A549 (cell line): Measurements from ENCODE around the gene ATXN2. TPM values are rescaled to one million over a fixed set of nuclear protein-coding genes. Genes with fewer than 3 reads are reported as not detected.

Experiments
- ATAC-seq, 2 experiments: fragments of 200-7000 bp in 1 of 2; fragments of >200 bp in 1 of 2; cut with Nextera tagmentation in 1 of 2; cut with Tn5 transposase in 1 of 2; 3 replicates each; pipeline versions ENCODE4 v1.8.0 to v1.9.1; 2018 to 2020; ENCODE audit warnings: mild to moderate bottlenecking in 1 of 2, moderate library complexity in 1 of 2
- CTCF ChIA-PET: fragments of 300-600 bp; sonication (Branson Sonifier 250); formaldehyde crosslinking; extraction: SDS; loops from one replicate; lab custom pipeline; 2021; ENCODE audit warnings: antibody characterized with exemption, inconsistent platforms; lab: Yijun Ruan, JAX
- POLR2A ChIA-PET: fragments of 350-600 bp; formaldehyde crosslinking; extraction: SDS; loops from one replicate; lab custom pipeline; 2021; ENCODE audit warnings: antibody characterized with exemption, inconsistent platforms; lab: Yijun Ruan, JAX
- DNase-seq, 2 experiments: peaks; one replicate each; pipeline versions ENCODE4 v3.0.0 to v3.0.0-alpha.2; 2011 to 2016; ENCODE audit warnings: low read depth in 1 of 2, low spot score in 1 of 2
- FAIRE-seq: peaks from 2 replicates; lab custom pipeline; 2011; peaks lifted over from hg19 to GRCh38; lab: Jason Lieb, UNC
- H3K27ac ChIP-seq, 2 experiments: fragments of >200 bp; sonication (Bioruptor Twin); formaldehyde crosslinking; 3 replicates each; pipeline ENCODE4 v1.5.1; 2016 to 2017
- H3K4me1 ChIP-seq: fragments of >200 bp; sonication (Bioruptor Twin); formaldehyde crosslinking; 3 replicates; pipeline ENCODE4 v1.6.1; 2016
- H3K4me2 ChIP-seq: fragments of >200 bp; sonication (Bioruptor Twin); formaldehyde crosslinking; 3 replicates; pipeline ENCODE4 v1.6.1; 2016
- H3K4me3 ChIP-seq: fragments of >200 bp; sonication (Bioruptor Twin); formaldehyde crosslinking; 3 replicates; pipeline ENCODE4 v1.5.1; 2016
- H3K9me3 ChIP-seq: fragments of >200 bp; sonication (Bioruptor Twin); formaldehyde crosslinking; 3 replicates; pipeline ENCODE4 v1.6.1; 2016
- BHLHE40 ChIP-seq: IDR thresholded peaks from 2 replicates; pipeline ENCODE4 v1.6.1; 2012; ENCODE audit warnings: low read depth, low read length, inconsistent platforms
- CHD2 ChIP-seq: fragments of 150-350 bp; IDR thresholded peaks from 2 replicates; pipeline ENCODE4 v1.6.1; 2014; ENCODE audit warnings: low read length; ENCODE audit not compliant: partially characterized antibody
- EHF ChIP-seq: fragments of 250-450 bp; sonication (Bioruptor Pico); IDR thresholded peaks from 2 replicates; pipeline ENCODE4 v1.5.0; 2020; ENCODE audit warnings: mild to moderate bottlenecking
- EHMT2 ChIP-seq: fragments of 200-600 bp; sonication (generic); IDR thresholded peaks from 2 replicates; pipeline ENCODE4 v1.6.1; 2016; ENCODE audit warnings: antibody characterized with exemption, low read depth, mild to moderate bottlenecking, moderate library complexity
- EP300 ChIP-seq, 2 experiments: fragments of >200 bp; sonication (Bioruptor Twin); formaldehyde crosslinking; IDR thresholded peaks; 2 replicates in 1 of 2; 3 replicates in 1 of 2; pipeline ENCODE4 v1.6.1; 2016 to 2017
- GATA3 ChIP-seq: IDR thresholded peaks from 2 replicates; pipeline ENCODE4 v1.6.1; 2012; ENCODE audit warnings: borderline replicate concordance
- HEYL ChIP-seq: fragments of 250-450 bp; sonication (Bioruptor Pico); IDR thresholded peaks from 2 replicates; pipeline ENCODE4 v1.8.0; 2021; ENCODE audit warnings: mild to moderate bottlenecking, moderate library complexity
- HOXA7 ChIP-seq: fragments of 250-450 bp; sonication (Bioruptor Pico); IDR thresholded peaks from 2 replicates; pipeline ENCODE4 v1.5.0; 2020; ENCODE audit warnings: mild to moderate bottlenecking, moderate library complexity
- KDM1A ChIP-seq: fragments of 200-600 bp; sonication (generic); IDR thresholded peaks from 2 replicates; pipeline ENCODE4 v1.6.1; 2016; ENCODE audit warnings: low read depth, mild to moderate bottlenecking
- NPAS2 ChIP-seq: fragments of 250-450 bp; sonication (Bioruptor Pico); IDR thresholded peaks from 2 replicates; pipeline ENCODE4 v1.8.0; 2022; ENCODE audit warnings: mild to moderate bottlenecking, moderate library complexity, borderline replicate concordance
- POLR2A ChIP-seq: IDR thresholded peaks from 2 replicates; pipeline ENCODE4 v1.6.1; 2012; ENCODE audit warnings: mild to moderate bottlenecking, low read length
- RAD21 ChIP-seq, 2 experiments: fragments of >200 bp in 1 of 2; sonication (Bioruptor Twin) in 1 of 2; formaldehyde crosslinking in 1 of 2; IDR thresholded peaks in 1 of 2; conservative IDR thresholded peaks in 1 of 2; 2 replicates in 1 of 2; 3 replicates in 1 of 2; pipeline ENCODE4 v1.6.1; 2012 to 2018; ENCODE audit warnings: inconsistent platforms in 1 of 2
- SMC3 ChIP-seq: fragments of >200 bp; sonication (Bioruptor Twin); formaldehyde crosslinking; IDR thresholded peaks from 3 replicates; pipeline ENCODE4 v1.6.1; 2018; ENCODE audit warnings: inconsistent platforms
- TP53 ChIP-seq: fragments of 250-450 bp; sonication (Bioruptor Pico); IDR thresholded peaks from 2 replicates; pipeline ENCODE4 v1.5.0; 2021; ENCODE audit warnings: mild to moderate bottlenecking, moderate library complexity
- USF2 ChIP-seq: fragments of 450-650 bp; IDR thresholded peaks from 2 replicates; pipeline ENCODE4 v1.6.1; 2014; ENCODE audit warnings: antibody characterized with exemption
- ZFP36 ChIP-seq: fragments of 450-650 bp; IDR thresholded peaks from 2 replicates; pipeline ENCODE4 v1.6.1; 2014; ENCODE audit warnings: borderline replicate concordance; ENCODE audit not compliant: partially characterized antibody
- ZNF302 ChIP-seq: fragments of 250-450 bp; sonication (Bioruptor Pico); IDR thresholded peaks from 2 replicates; pipeline ENCODE4 v1.9.0; 2021; ENCODE audit warnings: inconsistent platforms, mild to moderate bottlenecking, moderate library complexity
- WGBS: methylation state at CpG from one replicate; pipeline ENCODE4 v1.1.6; 2017; ENCODE audit errors: missing lambda C conversion rate; 5-methylcytosine and 5-hydroxymethylcytosine counted together
- polyA plus RNA-seq, 4 experiments: library from polyadenylated mRNA; depleted of rRNA in 3 of 4; stranded (reverse); fragments of >200 nt; fragmentation: RNase III in 1 of 4; extraction: RNeasy Plus Mini Kit Qiagen cat#74134 plus additional on column Dnase treatment in 1 of 4; gene quantifications; 2 replicates in 3 of 4; 3 replicates in 1 of 4; pipeline ENCODE4 v1.2.3, GENCODE V29; 2011 to 2017
- TF ChIP-seq, protein P1 (sequence below): fragments of 150-350 bp; IDR thresholded peaks from 2 replicates; pipeline ENCODE4 v1.6.1; 2014; ENCODE audit warnings: low read depth, mild to moderate bottlenecking, low read length
- TF ChIP-seq, protein P2 (sequence below): fragments of >200 bp; sonication (Bioruptor Twin); formaldehyde crosslinking; IDR thresholded peaks from 3 replicates; pipeline ENCODE4 v1.5.1; 2016

ATXN2 gene
- polyA plus RNA-seq, 2 of the 4 experiments (the other 2 are of a cell fraction): 24.8 to 30.6 TPM

GRCh38 chr12:111544032-111544431, 55.1 kb downstream of the ATXN2 start:
- CTCF ChIA-PET: interaction anchor here (0.7 to 1.0 kb wide), 2 partner anchors 14 to 15 kb away, joined by 3 to 4 read pairs; no protein-coding TSS in a partner anchor
- no peak for FAIRE-seq
- no peak overlapping the region for H3K27ac ChIP-seq
- H3K4me3 ChIP-seq: no peak overlapping the region
- ATAC-seq: no peak
- no peak overlapping the region for H3K4me2 ChIP-seq
- H3K9me3 ChIP-seq: no peaks in the 10 kb centered on the region
- TF ChIP-seq ZFP36: no peak
- no peak for TF ChIP-seq EHF
- TF ChIP-seq HOXA7 (CRISPR knock-in tag): no peak
- TF ChIP-seq EP300 (IDR thresholded peaks at IDR 0.05): no peak
- TF ChIP-seq RAD21 (conservative IDR thresholded peaks at IDR 0.05 in 1 of 2, IDR thresholded peaks at IDR 0.05 in 1 of 2): no peak
- TF ChIP-seq GATA3: no peak
- no peak for TF ChIP-seq ZNF302 (CRISPR knock-in tag)
- no peak for TF ChIP-seq EHMT2
- TF ChIP-seq, protein P1, sequence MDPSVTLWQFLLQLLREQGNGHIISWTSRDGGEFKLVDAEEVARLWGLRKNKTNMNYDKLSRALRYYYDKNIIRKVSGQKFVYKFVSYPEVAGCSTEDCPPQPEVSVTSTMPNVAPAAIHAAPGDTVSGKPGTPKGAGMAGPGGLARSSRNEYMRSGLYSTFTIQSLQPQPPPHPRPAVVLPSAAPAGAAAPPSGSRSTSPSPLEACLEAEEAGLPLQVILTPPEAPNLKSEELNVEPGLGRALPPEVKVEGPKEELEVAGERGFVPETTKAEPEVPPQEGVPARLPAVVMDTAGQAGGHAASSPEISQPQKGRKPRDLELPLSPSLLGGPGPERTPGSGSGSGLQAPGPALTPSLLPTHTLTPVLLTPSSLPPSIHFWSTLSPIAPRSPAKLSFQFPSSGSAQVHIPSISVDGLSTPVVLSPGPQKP: no peak
- no peak for TF ChIP-seq KDM1A
- TF ChIP-seq NPAS2 (CRISPR knock-in tag): no peak
- no peak for TF ChIP-seq USF2
- TF ChIP-seq TP53 (CRISPR knock-in tag): no peak
- no peak for TF ChIP-seq HEYL
- no peak for TF ChIP-seq BHLHE40
- TF ChIP-seq, all 56 proteins: peak for 0
- POLR2A ChIA-PET: no interaction called here
- no peak for DNase-seq
- H3K4me1 ChIP-seq: no peaks in the 10 kb centered on the region
- 96% methylated on average over 1 of the region's 1 CpG for WGBS

DNA sequence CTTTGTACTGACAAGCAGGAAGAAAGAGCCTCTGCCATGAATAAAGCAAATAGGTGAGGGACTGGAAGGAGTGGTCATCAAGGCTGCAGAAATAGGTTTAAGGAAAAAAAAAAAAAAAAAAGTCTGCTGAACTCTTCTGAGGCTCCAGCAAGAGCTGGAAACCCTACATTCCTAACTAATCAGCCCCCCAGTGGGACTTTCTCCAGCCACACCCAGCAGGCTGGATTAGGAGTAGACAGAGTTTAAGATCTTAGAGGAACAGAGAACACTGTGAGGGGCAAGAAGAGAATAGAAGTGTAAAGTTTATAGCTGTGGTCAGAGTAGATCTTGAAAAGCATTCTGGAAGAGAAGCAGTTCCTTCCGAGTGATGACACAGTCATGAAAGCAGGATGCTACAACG, 66.4 kb downstream of the ATXN2 start:
- WGBS: 84% methylated on average over 2 of the region's 2 CpGs
- Histone ChIP-seq H3K9me3 (no peaks in the 10 kb centered on the region), H3K4me3 (no peak overlapping the region)
- no peak for TF ChIP-seq EP300 (IDR thresholded peaks at IDR 0.05)
- TF ChIP-seq, all 56 proteins: peak for 0
- no peak for ATAC-seq
- DNase-seq: no peak
- ChIA-PET CTCF (interaction anchor here (2.6 kb wide), 1 partner anchor 136 kb away, joined by 10 read pairs; no protein-coding TSS in a partner anchor), POLR2A (interaction anchor here (0.6 kb wide), 1 partner anchor 81 kb away, joined by 5 read pairs; no protein-coding TSS in a partner anchor)
- FAIRE-seq: no peak
- Histone ChIP-seq H3K4me2 (no peak overlapping the region), H3K27ac (no peak overlapping the region), H3K4me1 (no peaks in the 10 kb centered on the region)

DNA sequence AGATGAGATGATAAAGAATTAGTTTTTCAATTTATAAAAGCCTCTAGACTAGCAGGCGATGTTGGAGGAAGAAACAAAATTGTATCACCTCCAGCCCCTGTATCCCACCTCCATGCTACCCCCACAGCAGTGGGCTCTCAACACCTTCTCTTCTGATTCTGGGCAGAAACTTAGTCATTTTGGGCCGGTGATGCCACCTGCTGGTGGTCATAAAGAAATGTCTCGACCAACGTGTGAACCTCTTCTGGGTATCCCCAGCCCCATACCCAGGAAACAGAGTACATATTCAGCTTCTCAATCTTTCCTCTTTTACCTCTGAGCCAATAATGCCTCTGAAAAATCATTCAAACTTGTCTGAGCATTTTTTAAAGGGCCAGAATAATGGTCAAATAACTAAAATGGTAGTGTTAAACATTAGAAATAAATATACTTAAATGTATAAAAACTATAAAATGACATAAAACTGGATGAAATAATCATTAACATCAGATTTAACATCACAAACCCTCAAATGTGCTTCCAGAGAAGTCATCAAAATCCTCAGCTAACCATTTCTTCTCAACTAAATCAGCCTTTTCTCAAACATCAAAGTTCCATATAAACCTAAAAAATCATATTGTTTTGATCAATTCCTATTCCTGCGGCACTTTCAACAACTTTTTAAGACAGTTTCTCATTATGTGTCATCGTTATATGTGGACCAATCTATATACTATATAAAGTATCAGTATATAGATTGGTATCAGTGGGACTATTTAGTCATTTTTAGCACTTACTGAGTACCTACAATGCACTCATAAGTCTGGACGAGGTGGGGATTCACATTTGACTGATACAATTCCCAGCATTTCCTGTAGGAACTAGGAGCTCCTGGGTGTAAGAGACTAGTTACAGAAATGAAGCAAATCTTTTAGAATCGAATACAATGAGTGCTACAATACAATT, 69.4 kb downstream of the ATXN2 start:
- ChIA-PET CTCF (interaction anchor here (0.6 to 2.3 kb wide), 21 partner anchors 9 to 143 kb away, joined by 3 to 22 read pairs (median 3); no protein-coding TSS in a partner anchor), POLR2A (no interaction called here)
- no peak for FAIRE-seq
- peak; percentile 74 to 88 for DNase-seq
- TF ChIP-seq RAD21 (conservative IDR thresholded peaks at IDR 0.05 in 1 of 2, IDR thresholded peaks at IDR 0.05 in 1 of 2) (peak; percentile 54 to 64), POLR2A (no peak), SMC3 (peak; percentile 63), CHD2 (no peak)
- TF ChIP-seq, protein P1: no peak
- TF ChIP-seq, protein P2, sequence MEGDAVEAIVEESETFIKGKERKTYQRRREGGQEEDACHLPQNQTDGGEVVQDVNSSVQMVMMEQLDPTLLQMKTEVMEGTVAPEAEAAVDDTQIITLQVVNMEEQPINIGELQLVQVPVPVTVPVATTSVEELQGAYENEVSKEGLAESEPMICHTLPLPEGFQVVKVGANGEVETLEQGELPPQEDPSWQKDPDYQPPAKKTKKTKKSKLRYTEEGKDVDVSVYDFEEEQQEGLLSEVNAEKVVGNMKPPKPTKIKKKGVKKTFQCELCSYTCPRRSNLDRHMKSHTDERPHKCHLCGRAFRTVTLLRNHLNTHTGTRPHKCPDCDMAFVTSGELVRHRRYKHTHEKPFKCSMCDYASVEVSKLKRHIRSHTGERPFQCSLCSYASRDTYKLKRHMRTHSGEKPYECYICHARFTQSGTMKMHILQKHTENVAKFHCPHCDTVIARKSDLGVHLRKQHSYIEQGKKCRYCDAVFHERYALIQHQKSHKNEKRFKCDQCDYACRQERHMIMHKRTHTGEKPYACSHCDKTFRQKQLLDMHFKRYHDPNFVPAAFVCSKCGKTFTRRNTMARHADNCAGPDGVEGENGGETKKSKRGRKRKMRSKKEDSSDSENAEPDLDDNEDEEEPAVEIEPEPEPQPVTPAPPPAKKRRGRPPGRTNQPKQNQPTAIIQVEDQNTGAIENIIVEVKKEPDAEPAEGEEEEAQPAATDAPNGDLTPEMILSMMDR: peak; percentile 72
- Histone ChIP-seq H3K4me1 (no peaks in the 10 kb centered on the region), H3K4me2 (no peak overlapping the region), H3K4me3 (no peak overlapping the region), H3K27ac (no peak overlapping the region), H3K9me3 (no peaks in the 10 kb centered on the region)
- WGBS: 45% methylated on average over 8 of the region's 8 CpGs
- ATAC-seq: peak; percentile 90 to 92
